HepG2 (cell line): ENCODE results near the gene RNF13. TPM values are rescaled to one million over a fixed set of nuclear protein-coding genes. Genes with fewer than 3 reads are reported as not detected.
A peak's percentile ranks its signal among the peaks of the same experiment; 100 is the strongest.

Source experiments
- ARNTL ChIP-seq: sonication (generic); formaldehyde crosslinking; IDR thresholded peaks from 2 replicates; pipeline ENCODE4 v1.4.0; 2020; ENCODE audit warnings: mild to moderate bottlenecking, missing genetic modification reagents
- CBX5 ChIP-seq: sonication (generic); formaldehyde crosslinking; IDR thresholded peaks from 2 replicates; pipeline ENCODE4 v1.4.0; 2020; ENCODE audit warnings: missing genetic modification reagents, borderline replicate concordance
- FOSL1 ChIP-seq: sonication (generic); formaldehyde crosslinking; IDR thresholded peaks from 2 replicates; pipeline ENCODE4 v1.9.0; 2021; ENCODE audit warnings: missing genetic modification reagents, borderline replicate concordance
- GABPA ChIP-seq, 2 experiments: IDR thresholded peaks; 2 replicates each; pipeline ENCODE4 v1.6.1; 2011 to 2016; ENCODE audit warnings: low read depth in 2 of 2, low read length in 1 of 2, missing biosample characterization in 1 of 2, missing genetic modification characterization in 1 of 2
- GLI4 ChIP-seq: sonication (generic); formaldehyde crosslinking; IDR thresholded peaks from 2 replicates; pipeline ENCODE4 v1.5.1; 2020; ENCODE audit warnings: missing genetic modification reagents, mild to moderate bottlenecking, moderate library complexity, borderline replicate concordance
- HNRNPL ChIP-seq: fragments of 200-400 bp; formaldehyde crosslinking; IDR thresholded peaks from 2 replicates; pipeline ENCODE4 v1.6.1; 2017; ENCODE audit warnings: mild to moderate bottlenecking, low read depth, low read length
- IKZF4 ChIP-seq: sonication (generic); formaldehyde crosslinking; IDR thresholded peaks from 2 replicates; pipeline ENCODE4 v1.5.1; 2020; ENCODE audit warnings: borderline replicate concordance, mild to moderate bottlenecking, low read depth, missing genetic modification reagents; ENCODE audit errors: not compliant biosample characterization
- KDM1A ChIP-seq: IDR thresholded peaks from 2 replicates; pipeline ENCODE4 v1.6.1; 2016; ENCODE audit warnings: missing compliant biosample characterization
- KDM4B ChIP-seq: sonication (generic); formaldehyde crosslinking; IDR thresholded peaks from 2 replicates; pipeline ENCODE4 v1.4.0; 2020; ENCODE audit warnings: missing genetic modification reagents
- PAF1 ChIP-seq: IDR thresholded peaks from 2 replicates; pipeline ENCODE4 v1.6.1; 2016; ENCODE audit warnings: missing genetic modification reagents, missing compliant biosample characterization
- SNAI1 ChIP-seq: sonication (generic); formaldehyde crosslinking; IDR thresholded peaks from 2 replicates; pipeline ENCODE4 v1.5.0; 2020; ENCODE audit warnings: mild to moderate bottlenecking, missing genetic modification reagents, borderline replicate concordance
- SP5 ChIP-seq: IDR thresholded peaks from 2 replicates; pipeline ENCODE4 v1.6.1; 2016; ENCODE audit warnings: low read depth, borderline replicate concordance
- STAG1 ChIP-seq: sonication (generic); formaldehyde crosslinking; IDR thresholded peaks from 2 replicates; pipeline ENCODE4 v1.4.0; 2020; ENCODE audit warnings: missing genetic modification reagents
- polyA plus RNA-seq, 8 experiments: library from polyadenylated mRNA; depleted of rRNA in 3 of 8; stranded (reverse) in 7 of 8; unstranded in 1 of 8; fragments of >200 nt; fragmentation: Illumina TruSeq in 4 of 8; extraction: Trizol in 4 of 8; gene quantifications; 2 replicates each; pipeline versions ENCODE4 v1.2.1 to v1.2.3, GENCODE V29; 2011 to 2016; ENCODE audit warnings: low read depth in 4 of 8, missing spikeins in 1 of 8, mixed read lengths in 1 of 8; ENCODE audit not compliant: insufficient read depth in 1 of 8
- total RNA-seq, 5 experiments: library from RNA; depleted of rRNA; stranded (reverse); fragments of >200 nt; fragmentation: Illumina TruSeq; extraction: Trizol; gene quantifications; 2 replicates each; pipeline ENCODE4 v1.2.3, GENCODE V29; 2016; ENCODE audit warnings: low read depth in 1 of 5
- TF ChIP-seq, protein P1 (sequence below): IDR thresholded peaks from 2 replicates; pipeline ENCODE4 v1.6.1; 2016; ENCODE audit warnings: mild to moderate bottlenecking
- TF ChIP-seq, protein P2 (sequence below), 2 experiments: sonication (generic) in 1 of 2; formaldehyde crosslinking in 1 of 2; IDR thresholded peaks; 2 replicates each; pipeline versions ENCODE4 v1.4.0 to v1.6.1; 2018 to 2020; ENCODE audit warnings: missing genetic modification reagents in 2 of 2, borderline replicate concordance in 1 of 2, low read depth in 1 of 2, mild to moderate bottlenecking in 1 of 2, missing biosample characterization in 1 of 2
- TF ChIP-seq, protein P3 (sequence below): fragments of 450-650 bp; IDR thresholded peaks from 2 replicates; pipeline ENCODE4 v1.6.1; 2016
- TF ChIP-seq, protein P4 (sequence below): sonication (generic); formaldehyde crosslinking; IDR thresholded peaks from 2 replicates; pipeline ENCODE4 v1.8.1; 2023; ENCODE audit warnings: missing genetic modification reagents, inconsistent platforms, borderline replicate concordance

Gene RNF13
- total and polyA plus RNA-seq, 2 of the 13 experiments (the other 11 are each of a cell fraction or from before 2014, with no cell fraction given) = 39.8 to 46.0 TPM

DNA sequence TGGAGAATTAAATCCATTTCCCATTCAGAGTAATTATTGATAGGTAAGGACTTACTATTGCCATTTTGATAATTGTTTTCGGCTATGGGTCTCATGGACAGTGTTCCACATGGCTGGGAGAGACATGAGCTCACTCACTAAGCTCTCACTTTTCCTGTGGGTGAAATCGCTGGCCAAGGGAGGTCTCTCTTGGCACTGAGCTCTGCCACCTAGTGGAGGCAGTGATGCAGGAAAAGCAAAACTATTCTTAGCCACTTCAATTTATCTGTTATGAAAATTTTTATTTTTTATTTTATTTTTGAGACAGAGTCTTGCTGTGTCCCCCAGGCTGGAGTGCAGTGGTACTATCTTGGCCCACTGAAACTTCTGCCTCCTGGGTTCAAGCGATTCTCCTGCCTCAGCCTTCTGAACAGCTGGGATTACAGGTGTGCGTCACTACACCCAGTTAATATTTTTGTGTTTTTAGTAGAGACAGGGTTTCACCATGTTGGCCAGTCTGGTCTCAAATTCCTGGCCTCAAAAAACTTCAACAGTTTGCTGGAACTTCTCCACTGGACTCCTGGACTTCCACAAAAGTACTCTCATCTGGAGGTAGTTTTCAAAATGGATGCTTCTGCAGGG, 4.7 kb upstream of the RNF13 start (continued):
- TF ChIP-seq GABPA (IDR thresholded peaks at IDR 0.05; ENCODE audit: low read depth, low read length) (no peak), GABPA (CRISPR knock-in tag; IDR thresholded peaks at IDR 0.05; ENCODE audit: low read depth) (no peak), STAG1 (CRISPR knock-in tag) (peak; percentile 69), KDM1A (CRISPR knock-in tag) (no peak), SNAI1 (CRISPR knock-in tag) (no peak), PAF1 (CRISPR knock-in tag) (no peak), GLI4 (CRISPR knock-in tag) (no peak), ARNTL (CRISPR knock-in tag) (no peak), CBX5 (CRISPR knock-in tag) (no peak), HNRNPL (no peak), KDM4B (CRISPR knock-in tag) (no peak), SP5 (CRISPR knock-in tag) (no peak), FOSL1 (CRISPR knock-in tag) (no peak), IKZF4 (CRISPR knock-in tag) (no peak)
- TF ChIP-seq, protein P1, sequence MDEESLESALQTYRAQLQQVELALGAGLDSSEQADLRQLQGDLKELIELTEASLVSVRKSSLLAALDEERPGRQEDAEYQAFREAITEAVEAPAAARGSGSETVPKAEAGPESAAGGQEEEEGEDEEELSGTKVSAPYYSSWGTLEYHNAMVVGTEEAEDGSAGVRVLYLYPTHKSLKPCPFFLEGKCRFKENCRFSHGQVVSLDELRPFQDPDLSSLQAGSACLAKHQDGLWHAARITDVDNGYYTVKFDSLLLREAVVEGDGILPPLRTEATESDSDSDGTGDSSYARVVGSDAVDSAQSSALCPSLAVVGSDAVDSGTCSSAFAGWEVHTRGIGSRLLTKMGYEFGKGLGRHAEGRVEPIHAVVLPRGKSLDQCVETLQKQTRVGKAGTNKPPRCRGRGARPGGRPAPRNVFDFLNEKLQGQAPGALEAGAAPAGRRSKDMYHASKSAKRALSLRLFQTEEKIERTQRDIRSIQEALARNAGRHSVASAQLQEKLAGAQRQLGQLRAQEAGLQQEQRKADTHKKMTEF (CRISPR knock-in tag) = no peak
- TF ChIP-seq, protein P2, sequence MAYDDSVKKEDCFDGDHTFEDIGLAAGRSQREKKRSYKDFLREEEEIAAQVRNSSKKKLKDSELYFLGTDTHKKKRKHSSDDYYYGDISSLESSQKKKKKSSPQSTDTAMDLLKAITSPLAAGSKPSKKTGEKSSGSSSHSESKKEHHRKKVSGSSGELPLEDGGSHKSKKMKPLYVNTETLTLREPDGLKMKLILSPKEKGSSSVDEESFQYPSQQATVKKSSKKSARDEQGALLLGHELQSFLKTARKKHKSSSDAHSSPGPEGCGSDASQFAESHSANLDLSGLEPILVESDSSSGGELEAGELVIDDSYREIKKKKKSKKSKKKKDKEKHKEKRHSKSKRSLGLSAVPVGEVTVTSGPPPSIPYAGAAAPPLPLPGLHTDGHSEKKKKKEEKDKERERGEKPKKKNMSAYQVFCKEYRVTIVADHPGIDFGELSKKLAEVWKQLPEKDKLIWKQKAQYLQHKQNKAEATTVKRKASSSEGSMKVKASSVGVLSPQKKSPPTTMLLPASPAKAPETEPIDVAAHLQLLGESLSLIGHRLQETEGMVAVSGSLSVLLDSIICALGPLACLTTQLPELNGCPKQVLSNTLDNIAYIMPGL (CRISPR knock-in tag; IDR thresholded peaks at IDR 0.05; ENCODE audit: borderline replicate concordance in 1 of 2, low read depth in 1 of 2) = peak in 1 of 2 experiments; percentile 67; a peak in 2 of 4 replicates
- TF ChIP-seq, protein P3, sequence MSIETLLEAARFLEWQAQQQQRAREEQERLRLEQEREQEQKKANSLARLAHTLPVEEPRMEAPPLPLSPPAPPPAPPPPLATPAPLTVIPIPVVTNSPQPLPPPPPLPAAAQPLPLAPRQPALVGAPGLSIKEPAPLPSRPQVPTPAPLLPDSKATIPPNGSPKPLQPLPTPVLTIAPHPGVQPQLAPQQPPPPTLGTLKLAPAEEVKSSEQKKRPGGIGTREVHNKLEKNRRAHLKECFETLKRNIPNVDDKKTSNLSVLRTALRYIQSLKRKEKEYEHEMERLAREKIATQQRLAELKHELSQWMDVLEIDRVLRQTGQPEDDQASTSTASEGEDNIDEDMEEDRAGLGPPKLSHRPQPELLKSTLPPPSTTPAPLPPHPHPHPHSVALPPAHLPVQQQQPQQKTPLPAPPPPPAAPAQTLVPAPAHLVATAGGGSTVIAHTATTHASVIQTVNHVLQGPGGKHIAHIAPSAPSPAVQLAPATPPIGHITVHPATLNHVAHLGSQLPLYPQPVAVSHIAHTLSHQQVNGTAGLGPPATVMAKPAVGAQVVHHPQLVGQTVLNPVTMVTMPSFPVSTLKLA = no peak
- TF ChIP-seq, protein P4, sequence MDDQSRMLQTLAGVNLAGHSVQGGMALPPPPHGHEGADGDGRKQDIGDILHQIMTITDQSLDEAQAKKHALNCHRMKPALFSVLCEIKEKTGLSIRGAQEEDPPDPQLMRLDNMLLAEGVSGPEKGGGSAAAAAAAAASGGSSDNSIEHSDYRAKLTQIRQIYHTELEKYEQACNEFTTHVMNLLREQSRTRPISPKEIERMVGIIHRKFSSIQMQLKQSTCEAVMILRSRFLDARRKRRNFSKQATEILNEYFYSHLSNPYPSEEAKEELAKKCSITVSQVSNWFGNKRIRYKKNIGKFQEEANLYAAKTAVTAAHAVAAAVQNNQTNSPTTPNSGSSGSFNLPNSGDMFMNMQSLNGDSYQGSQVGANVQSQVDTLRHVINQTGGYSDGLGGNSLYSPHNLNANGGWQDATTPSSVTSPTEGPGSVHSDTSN (CRISPR knock-in tag) = no peak
